Myocyte (in vitro differentiated cells): ENCODE measurements around the gene NPPA. TPM values are rescaled to one million over a fixed set of nuclear protein-coding genes. Genes with fewer than 3 reads are reported as not detected.

Source experiments
- DNase-seq: peaks from one replicate; pipeline ENCODE4 v3.0.0-alpha.2; 2012; ENCODE audit warnings: low read depth
- total RNA-seq: library from RNA; depleted of rRNA; stranded (reverse); fragments of >200 nt; gene quantifications from 2 replicates; pipeline ENCODE4 v1.2.3, GENCODE V29; 2014

The NPPA gene
- total RNA-seq, 1 donor from 2014 or later, result 1.3 TPM

DNA sequence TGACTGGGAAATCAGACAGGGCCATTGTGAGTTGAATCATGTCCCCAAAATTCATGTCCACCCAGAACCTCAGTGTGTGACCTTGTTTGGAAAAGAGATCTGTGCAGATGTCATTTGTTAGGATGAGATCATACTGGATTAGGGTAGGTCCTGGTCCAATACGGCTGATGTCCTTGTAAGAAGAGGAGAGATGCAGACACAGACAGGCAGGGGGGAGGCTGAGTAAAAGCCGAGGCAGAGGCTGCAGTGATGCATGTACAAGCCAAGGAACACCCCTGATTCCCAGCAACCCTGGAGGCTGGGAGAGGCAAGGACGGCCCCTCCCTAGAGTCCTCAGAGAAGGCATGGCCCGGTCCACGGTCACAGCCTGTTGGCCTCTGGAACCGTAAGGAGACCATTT lies 27.0 kb upstream of the NPPA start:
- DNase-seq, result no peak

DNA sequence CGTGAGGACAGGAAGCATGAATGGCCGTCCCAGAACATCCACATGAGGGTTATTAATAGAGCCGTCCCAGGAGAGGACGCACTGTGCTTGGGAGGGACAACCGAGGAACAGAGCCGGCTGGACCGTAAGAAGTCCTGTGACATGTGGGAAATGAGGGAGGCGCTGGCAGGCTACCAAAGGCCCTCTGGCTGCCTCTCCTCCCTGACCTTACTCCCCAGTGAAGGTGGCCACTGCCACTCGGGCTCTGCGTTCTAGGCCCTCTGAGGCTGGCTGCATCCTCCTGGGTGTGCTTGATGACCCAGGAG lies 26.6 kb upstream of the NPPA start:
- DNase-seq, result no peak

DNA sequence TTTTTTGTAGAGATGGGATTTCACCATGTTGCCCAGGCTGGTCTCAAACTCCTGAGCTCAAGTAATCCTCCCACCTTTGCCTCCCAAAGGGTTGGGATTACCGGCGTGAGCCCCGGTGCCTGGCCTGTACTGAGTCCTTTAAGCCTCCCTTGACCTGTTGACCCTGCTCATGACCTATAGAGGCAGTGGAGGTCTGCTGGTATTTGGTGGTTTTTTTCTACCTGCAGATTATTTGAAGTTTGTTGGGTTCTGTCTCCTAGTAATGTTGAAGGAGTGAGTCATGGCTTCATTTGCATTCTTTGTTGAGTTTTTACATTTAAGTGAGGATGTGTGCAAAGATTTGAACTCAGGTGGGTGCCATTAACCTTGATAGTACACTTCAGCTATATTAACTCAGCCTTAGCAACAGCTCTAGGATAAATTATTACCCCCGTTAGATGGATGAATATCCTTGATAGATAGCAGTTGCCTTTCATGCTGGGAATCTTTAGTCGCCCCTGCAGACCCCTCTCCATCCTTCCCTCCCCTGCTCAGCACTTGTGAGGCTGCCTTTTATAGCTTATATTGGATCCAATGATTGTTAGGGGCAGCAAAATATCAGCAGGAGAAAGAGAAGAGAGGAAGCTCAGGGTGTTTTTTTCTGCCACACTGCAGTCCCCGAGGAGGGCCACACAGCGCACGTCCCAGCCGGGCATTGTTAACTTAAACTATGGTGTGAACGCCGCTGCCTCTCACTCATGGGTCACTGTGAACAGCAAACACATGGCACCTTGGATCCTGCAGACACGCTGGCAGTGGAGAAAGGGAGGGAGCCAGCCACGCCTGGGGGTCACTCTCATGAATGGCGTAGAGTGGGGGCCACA lies 26.0 kb upstream of the NPPA start:
- no peak for DNase-seq

DNA sequence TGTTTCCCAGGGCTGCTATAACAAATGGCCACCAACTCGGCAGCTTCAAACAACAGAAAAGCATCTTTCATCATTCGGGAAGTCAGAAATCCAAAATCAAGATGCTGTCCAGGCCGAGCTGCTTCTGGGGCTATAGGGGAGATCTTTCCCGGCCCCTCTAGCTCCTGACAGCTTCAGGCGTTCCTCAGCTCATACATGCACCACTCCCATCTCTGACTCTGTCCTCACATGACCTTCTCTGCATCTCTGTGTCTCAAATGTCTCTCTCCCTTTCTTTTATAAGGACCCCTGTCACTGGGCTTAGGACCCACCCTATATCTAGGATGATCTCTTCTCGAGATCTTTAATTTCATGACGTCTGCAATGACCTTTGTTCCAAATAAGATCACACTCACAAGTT lies 25.0 kb upstream of the NPPA start:
- no peak for DNase-seq

GRCh38 chr1:11869650-11870207 lies 22.1 kb upstream of the NPPA start:
- no peak for DNase-seq

DNA sequence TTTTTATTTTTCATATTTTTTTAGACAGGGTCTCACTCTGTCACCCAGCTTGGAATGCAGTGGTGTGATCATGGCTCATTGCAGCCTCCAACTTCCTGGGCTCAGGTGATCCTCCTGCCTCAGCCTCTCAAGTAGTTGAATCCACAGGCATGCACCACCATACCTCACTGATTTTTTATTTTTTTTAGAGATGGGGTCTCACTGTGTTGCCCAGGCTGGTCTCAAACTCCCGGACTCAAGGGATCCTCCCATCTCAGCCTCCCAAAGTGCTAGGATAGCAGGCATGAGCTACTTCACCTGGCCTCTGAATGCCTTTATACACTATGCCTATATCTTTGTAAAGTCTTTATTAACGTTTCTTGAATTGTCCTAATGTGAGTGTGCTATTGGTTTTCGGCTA lies 21.5 kb upstream of the NPPA start:
- DNase-seq, result no peak

DNA sequence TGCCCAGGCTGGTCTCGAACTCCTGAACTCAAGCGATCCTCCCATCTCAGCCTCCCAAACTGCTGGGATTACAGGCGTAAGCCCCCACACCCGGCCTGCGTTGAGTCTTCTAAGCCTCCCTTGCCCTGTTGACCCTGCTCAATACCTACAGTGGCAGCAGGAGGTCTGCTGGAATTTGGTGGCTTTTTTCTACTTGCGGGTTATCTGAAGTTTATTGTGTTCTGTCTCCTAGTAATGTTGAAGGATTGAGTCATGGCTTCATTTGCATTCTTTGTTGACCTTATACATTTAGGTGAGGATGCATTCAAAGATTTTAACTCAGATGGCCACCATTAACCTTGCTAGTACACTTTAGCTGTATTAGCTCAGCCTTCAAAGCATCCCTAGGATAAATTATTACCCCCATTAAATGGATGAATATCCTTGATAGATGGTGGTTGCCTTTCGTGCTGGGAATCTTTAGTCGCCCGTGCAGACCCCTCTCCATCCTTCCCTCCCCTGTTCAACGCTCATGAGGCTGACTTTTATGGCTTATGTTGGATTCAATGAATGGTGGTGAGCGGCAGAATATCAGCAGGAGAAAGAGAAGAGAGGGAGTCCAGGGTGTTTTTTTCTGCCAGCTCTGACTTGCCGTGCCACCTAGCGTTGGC lies 20.9 kb upstream of the NPPA start:
- DNase-seq, result no peak

- no peak for DNase-seq
These were observed 15.3 kb upstream of the NPPA start for GRCh38 chr1:11862890-11863289.

- no peak for DNase-seq
These were observed 13.0 kb upstream of the NPPA start for GRCh38 chr1:11860587-11860986.

DNA sequence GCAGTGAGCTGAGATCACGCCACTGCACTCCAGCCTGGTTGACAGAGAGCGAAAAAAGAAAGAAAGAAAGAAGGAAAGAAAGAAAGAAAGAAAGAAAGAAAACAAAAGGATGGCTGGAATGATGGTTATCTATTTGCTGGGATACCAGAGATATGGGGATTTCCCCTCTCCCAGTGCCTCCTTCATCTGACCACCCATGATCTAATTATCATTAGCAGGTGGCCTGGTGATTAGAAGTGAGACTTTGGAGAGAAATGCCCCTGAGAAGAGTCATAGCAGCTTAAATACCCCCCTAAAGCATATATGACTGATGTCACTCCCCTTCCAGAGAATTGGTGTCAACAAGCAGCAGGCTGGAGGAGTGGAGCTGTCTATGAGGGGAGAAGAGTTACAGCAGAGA lies 12.5 kb upstream of the NPPA start:
- DNase-seq, result no peak

- peak; percentile 72 for DNase-seq
These were observed 11.6 kb upstream of the NPPA start for GRCh38 chr1:11858968-11859871.

DNA sequence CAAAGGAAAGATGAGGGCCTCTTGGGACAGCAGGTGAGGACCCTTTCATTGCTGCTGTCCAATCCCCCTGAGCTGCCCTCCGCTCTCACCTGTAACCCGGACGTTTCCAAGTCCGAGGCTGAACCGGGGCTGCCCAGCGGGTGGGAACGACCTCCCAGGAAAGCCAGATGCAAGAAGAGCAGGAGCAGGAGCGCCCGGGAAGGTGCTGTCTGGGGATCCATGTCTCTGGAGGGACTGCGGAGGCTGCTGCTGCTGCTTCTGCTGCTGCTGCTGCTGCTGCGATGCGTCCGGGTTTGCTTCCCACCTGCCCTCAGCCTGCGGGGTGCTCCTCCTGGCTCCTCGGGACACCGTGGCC lies 11.0 kb upstream of the NPPA start, which contains the start of gene NPPB:
NPPB (minus strand) TSS at position 333 of the 355 bp plus-strand sequence; CDS start at position 221, 112 bp downstream.
- DNase-seq, result no peak

- no peak for DNase-seq
These were observed 10.6 kb upstream of the NPPA start for GRCh38 chr1:11858158-11858557.

GRCh38 chr1:11857164-11857851 lies 9.7 kb upstream of the NPPA start:
- DNase-seq, result no peak

DNA sequence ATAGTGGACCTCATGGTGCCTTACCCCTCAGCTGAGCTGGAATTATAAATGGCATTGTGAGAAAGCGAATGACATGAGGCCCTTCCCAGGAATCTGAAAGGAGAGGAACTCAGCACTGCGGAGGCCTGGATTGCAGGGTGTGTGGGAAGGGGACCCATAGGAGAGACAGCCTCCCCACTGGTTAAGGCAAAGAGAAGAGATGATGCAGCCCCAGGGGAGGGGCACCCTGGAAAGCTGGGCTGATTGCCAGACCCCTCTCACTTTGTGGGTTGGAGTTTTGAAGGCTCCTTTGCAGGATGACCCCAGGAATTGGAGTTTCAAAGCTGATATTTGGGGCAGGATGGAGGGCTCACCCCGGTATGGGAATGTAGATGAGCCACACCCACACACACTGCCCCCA lies 9.1 kb upstream of the NPPA start:
- DNase-seq, result no peak

DNA sequence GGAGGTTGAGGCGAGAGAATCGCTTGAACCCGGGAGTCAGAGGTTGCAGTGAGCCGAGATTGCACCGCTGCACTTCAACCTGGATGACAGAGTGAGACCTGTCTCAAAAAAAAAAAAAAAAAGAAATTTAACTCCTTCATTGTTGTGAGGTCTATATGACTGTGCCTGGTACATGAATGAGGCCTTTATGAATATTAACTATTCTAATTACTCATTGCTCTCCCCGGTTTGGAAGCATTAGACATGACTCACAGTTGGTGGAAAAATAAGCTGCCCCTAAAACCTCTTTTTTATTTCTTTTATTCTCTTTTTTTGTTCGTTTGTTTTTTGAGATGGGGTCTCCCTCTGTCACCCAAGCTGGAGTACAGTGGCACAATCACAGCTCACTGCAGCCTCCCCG lies 7.8 kb upstream of the NPPA start:
- no peak for DNase-seq

DNA sequence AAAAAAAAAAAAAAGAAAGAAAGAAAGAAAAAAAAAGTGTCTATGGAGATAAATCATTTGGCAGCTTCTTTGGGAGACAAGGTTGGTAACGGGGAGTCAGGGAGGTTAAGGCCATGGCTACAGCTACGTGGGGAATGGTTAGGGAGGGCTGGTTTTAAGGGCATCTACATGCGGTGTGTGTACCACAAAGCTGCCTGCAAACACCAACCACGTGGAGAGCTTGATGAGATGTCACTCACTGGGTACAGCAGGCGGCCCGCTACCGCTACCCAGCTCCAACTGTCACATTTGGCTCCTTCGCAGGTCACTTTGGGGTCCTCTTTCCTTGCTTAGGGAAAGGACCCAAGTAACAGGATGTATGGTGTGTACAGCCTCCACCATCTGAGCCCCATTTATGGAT lies 6.9 kb upstream of the NPPA start:
- DNase-seq, result no peak

- peak; percentile 90 for DNase-seq
These were observed 3.6 kb upstream of the NPPA start for GRCh38 chr1:11851180-11851579.

- no peak for DNase-seq
These were observed 2.6 kb upstream of the NPPA start for GRCh38 chr1:11850156-11850555.

DNA sequence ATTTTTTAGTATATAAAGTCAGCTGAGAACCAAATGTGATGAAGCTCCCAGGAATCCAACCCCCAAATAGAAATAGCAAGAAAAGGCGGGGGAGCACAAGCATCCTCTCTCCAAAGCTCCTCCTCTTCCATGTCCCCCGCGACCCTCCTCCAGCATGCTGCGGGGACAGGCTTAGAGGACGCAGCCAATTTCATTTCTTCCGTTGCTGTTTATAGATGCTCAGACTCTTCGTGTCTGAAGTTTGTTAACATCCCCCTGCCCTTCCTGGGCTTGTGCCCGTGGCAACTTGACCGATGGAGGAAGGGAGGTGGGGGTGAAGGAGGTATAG lies 754 bp upstream of the NPPA start:
- DNase-seq, result no peak

GRCh38 chr1:11845641-11846335 lies 1.8 kb downstream of the NPPA start:
- peak; percentile 44 for DNase-seq
